ENCODE results near the gene TSPAN14.

Gene TSPAN14

GRCh38 chr10:80579181-80579763 lies 125.2 kb downstream of the TSPAN14 start:
- Mint-ChIP-seq H3K9me3 (no peaks in the 10 kb centered on the region), H3K4me3 (no peak overlapping the region), H3K36me3 (ENCODE audit: low read depth) (no peaks in the 10 kb centered on the region), H3K27me3 (no peaks in the 10 kb centered on the region), H3K27ac (no peak overlapping the region), H3K4me1 (ENCODE audit: low read depth) (peaks cover 1% of the 10 kb centered on the region)
- DNase-seq = no peak

DNA sequence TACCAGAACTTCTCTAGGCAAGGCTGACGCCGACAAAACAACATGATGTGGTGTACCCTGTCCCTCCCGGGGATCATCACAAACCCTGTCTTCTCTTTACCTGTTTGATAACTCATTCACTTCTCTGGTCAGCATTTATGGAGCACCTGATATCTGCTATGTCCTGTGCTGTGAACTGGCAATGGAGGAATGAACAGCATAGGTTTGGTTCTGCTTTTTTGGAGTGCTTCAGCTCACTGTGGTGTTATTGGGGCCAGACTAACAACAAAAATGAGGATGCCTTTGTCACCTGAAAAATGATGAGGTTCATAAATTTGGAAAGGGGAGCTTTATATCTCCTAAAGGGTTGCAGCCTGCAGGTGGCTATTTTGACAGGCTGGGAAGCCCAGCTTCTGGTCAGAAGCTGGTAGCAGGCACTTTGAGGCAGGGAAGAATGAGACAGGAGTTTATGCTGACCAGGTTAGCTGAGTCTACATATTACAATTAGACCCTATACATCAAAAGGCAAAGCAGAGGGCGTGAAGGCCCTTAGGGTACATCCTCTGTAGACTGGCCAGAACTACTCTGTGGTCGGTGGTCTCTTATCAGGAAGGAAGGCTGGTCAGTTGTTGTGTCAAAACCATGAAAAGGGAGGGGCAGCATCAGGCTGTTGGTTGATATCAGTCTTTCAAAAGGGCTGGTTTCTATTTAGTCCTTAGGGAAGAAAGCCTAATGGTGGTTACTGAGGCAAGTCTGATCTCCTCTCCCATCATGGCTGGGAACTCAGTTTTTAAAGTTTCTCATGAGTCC lies 125.9 kb downstream of the TSPAN14 start:
- H3K4me3 Mint-ChIP-seq = no peak overlapping the region
- H3K27me3 Mint-ChIP-seq = no peaks in the 10 kb centered on the region
- DNase-seq = no peak
- H3K9me3 Mint-ChIP-seq = no peaks in the 10 kb centered on the region
- H3K27ac Mint-ChIP-seq = no peak overlapping the region
- H3K36me3 Mint-ChIP-seq (ENCODE audit: low read depth) = no peaks in the 10 kb centered on the region
- peaks cover 1% of the 10 kb centered on the region for H3K4me1 Mint-ChIP-seq (ENCODE audit: low read depth)

DNA sequence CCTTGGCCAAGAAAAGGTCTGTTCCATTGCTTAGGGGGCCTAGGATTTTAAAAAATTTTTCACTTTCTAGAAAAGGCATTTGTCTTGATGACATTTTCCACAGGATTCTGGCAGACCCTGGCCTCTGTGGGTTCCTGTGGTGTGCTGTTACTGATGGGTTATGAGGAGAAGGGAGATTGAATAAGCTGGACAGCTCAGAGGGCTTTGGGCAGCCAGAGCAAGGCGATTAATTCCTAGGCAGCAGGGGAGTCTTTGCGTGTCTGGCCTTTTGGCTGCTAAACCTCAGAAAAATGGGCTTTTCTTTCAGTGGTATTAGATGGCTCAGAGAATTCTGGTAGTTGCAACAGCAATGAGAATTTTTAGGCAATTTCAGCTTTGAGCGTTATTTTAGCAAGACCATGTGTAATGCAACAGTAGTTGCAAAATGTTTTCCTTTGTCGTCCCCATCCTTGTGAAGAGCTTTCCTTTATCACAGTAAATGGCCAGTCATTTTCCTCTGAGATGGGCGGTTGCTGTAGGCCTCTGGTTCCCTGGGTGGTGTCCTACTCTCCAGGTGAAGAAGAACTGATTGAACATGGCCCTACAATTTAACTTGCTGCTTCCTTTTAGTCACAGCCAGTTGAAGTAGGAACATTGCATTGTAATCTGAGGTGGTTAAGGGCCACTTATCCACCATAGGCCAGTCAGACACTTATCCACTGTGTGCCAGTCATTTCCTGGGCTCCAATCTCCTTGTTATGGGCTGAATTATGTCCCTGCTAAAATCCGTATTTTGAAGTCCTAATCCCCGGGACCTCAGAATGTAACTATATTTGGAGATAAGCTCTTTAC lies 126.7 kb downstream of the TSPAN14 start:
- H3K27me3 Mint-ChIP-seq = no peaks in the 10 kb centered on the region
- H3K9me3 Mint-ChIP-seq = no peaks in the 10 kb centered on the region
- H3K4me3 Mint-ChIP-seq = no peak overlapping the region

DNA sequence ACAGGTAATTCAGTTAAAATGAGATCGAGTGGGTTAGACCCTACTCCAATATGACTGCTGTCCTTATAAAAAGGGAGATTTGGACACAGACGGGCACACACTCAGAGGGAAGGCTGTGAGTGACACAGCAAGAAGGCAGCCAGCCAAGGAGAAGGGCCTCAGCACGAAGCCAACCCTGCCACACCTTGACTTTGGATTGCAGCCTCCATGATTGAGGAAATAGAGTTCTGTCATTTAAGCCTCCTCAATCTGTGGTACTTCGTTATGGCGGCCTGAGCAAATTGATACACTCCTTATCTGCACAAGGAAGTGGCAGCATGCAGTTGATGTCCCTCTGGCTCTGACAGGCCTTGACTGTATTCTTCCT lies 127.3 kb downstream of the TSPAN14 start:
- H3K4me3 Mint-ChIP-seq = no peak overlapping the region
- H3K27ac Mint-ChIP-seq = no peak overlapping the region
- no peak for DNase-seq
- peaks cover 1% of the 10 kb centered on the region for H3K4me1 Mint-ChIP-seq (ENCODE audit: low read depth)
- no peaks in the 10 kb centered on the region for H3K27me3 Mint-ChIP-seq
- no peaks in the 10 kb centered on the region for H3K36me3 Mint-ChIP-seq (ENCODE audit: low read depth)
- H3K9me3 Mint-ChIP-seq = no peaks in the 10 kb centered on the region

More for the DNA sequence above, 126.7 kb downstream of the TSPAN14 start:
- DNase-seq = no peak
- Mint-ChIP-seq H3K27ac (no peak overlapping the region), H3K36me3 (ENCODE audit: low read depth) (no peaks in the 10 kb centered on the region), H3K4me1 (ENCODE audit: low read depth) (peaks cover 1% of the 10 kb centered on the region)

DNA sequence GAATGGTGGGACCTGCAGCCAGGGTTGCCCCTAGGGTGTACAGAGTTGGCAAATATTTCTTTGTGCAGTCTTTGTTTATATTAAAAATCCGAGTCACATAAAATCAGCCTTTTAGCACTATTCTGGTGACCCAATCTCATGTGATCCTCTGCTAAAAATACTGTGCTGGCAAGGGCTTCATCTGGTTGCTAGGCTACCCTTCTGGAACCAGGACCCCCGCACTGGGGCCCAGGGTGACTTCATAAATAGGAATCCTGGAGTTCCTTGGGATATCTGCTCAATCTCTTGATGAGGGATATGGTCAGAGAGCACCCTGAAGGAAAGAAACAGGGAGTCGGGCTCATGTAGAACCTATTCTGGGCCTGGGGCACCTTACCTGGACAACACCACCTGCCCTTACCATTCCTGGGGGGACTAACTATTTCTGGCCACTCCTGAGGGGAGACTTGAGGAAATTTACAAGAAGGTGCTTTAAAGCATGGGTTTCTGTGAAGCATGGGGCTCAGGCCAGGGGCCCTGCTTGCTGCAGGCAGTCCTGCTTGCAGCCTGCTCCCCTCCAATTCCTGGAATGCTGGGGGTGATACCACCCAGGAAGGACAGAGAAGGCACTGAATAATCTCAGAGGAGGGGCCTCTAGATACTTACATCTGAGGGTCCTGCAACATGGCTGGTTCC lies 128.3 kb downstream of the TSPAN14 start:
- Mint-ChIP-seq H3K4me1 (ENCODE audit: low read depth) (peaks cover 1% of the 10 kb centered on the region), H3K4me3 (no peak overlapping the region), H3K27me3 (no peaks in the 10 kb centered on the region), H3K27ac (no peak overlapping the region), H3K36me3 (ENCODE audit: low read depth) (no peaks in the 10 kb centered on the region), H3K9me3 (no peaks in the 10 kb centered on the region)
- no peak for DNase-seq
